ENCODE data around the gene ADK.

The ADK gene

DNA sequence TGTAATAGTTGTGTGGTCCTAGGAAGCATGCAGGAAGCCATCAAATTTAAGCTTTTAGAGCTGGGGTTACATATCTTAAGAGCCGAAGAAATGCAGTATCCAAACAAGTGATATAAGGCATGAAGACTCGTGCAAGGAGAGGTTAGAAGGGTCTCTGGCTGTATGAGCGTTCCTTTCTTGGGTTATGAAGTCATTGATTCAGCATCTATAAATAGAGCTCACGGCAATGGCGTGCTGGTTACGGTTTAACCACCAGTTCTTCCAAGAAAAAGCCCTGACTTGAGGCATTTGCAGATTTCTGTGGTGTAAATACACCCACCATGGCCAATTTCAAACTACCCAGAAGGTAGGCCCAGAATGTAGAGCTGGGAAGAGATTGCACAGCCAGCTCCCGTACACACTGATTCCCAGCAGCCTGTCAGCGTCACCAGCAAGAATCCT is 603.4 kb downstream of the ADK start:
- no peak for DNase-seq

DNA sequence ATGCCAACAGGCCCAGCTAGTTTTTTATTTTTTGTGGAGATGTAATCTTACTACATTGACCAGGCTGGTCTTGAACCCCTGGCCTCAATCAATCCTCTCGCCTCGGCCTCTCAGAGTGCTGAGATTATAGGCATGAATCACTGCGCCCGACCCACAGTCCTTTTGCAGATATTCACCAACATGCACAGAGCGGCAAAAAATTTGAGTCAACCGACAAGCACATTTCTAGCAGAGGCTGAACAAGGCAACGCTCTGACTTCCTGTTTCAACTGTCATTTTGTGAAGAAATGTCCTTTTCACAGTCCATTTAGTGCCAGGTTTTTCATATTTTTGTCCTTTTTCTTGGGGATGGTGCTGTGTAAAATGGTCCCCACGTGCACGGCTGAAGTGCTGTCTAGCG is 604.3 kb downstream of the ADK start:
- DNase-seq, result no peak

All from NCI-H187 (cell line).